GM10248 (cell line): Measurements from ENCODE around the gene KRT33B.
"Not testable (repeated sequence)": the region's sequence is repeated elsewhere in the genome, so short reads cannot be mapped to it uniquely, and the experiment has no call there.

Experiments
- CTCF ChIA-PET: fragments of 300-600 bp; sonication (Branson Sonifier 250); formaldehyde crosslinking; extraction: SDS; loops from one replicate; lab custom pipeline; 2021; ENCODE audit warnings: antibody characterized with exemption; lab: Yijun Ruan, JAX
- POLR2A ChIA-PET: fragments of 350-650 bp; sonication (Branson Sonifier 250); formaldehyde crosslinking; extraction: SDS; loops from one replicate; lab custom pipeline; 2020; ENCODE audit warnings: antibody characterized with exemption; lab: Yijun Ruan, JAX
- DNase-seq: peaks from one replicate; pipeline ENCODE4 v3.0.0; 2012; ENCODE audit errors: extremely low spot score
- TF ChIP-seq, protein P1 (sequence below): IDR thresholded peaks from 2 replicates; pipeline ENCODE4 v1.5.1; 2012; ENCODE audit warnings: mild to moderate bottlenecking, low read depth; ENCODE audit errors: extremely low read depth, missing control alignments, control extremely low read depth

KRT33B gene

DNA sequence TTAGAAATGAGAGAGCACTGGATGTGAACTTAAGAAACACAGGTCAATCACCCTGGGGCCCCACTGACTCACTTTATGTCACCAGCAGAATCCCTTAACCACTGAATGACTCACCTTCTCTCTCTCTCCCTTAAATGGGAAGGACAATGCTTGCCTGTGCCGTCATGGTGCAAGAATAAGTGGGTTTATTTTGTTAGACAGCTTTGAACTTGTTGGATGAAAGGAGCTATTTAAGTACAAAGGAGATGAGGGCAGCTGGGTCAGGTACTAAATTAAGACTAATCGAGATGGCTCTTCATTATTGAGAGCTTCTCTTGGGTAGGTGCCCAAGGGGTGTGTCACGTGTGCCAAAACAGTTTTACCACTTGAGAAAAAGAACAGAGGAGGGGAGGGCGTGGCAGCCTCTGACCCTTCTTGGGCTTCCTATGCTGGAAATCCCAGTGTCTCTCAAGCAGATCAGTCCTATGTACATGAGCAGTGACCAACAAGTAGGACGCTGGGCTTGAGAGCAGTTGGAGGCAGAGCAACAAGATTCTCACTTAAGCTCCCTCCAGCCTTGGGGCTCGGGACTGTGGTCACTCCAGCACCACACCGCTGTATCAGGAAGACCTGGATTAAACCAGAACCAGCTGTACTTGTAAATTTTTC lies 34.5 kb upstream of the KRT33B start:
- TF ChIP-seq, protein P1, sequence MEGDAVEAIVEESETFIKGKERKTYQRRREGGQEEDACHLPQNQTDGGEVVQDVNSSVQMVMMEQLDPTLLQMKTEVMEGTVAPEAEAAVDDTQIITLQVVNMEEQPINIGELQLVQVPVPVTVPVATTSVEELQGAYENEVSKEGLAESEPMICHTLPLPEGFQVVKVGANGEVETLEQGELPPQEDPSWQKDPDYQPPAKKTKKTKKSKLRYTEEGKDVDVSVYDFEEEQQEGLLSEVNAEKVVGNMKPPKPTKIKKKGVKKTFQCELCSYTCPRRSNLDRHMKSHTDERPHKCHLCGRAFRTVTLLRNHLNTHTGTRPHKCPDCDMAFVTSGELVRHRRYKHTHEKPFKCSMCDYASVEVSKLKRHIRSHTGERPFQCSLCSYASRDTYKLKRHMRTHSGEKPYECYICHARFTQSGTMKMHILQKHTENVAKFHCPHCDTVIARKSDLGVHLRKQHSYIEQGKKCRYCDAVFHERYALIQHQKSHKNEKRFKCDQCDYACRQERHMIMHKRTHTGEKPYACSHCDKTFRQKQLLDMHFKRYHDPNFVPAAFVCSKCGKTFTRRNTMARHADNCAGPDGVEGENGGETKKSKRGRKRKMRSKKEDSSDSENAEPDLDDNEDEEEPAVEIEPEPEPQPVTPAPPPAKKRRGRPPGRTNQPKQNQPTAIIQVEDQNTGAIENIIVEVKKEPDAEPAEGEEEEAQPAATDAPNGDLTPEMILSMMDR = no peak
- CTCF ChIA-PET = interaction anchor here (1.0 to 1.7 kb wide), 7 partner anchors 13 to 245 kb away, joined by 3 to 6 read pairs (median 3); no protein-coding TSS in a partner anchor
- no peak for DNase-seq
- POLR2A ChIA-PET = no interaction called here

DNA sequence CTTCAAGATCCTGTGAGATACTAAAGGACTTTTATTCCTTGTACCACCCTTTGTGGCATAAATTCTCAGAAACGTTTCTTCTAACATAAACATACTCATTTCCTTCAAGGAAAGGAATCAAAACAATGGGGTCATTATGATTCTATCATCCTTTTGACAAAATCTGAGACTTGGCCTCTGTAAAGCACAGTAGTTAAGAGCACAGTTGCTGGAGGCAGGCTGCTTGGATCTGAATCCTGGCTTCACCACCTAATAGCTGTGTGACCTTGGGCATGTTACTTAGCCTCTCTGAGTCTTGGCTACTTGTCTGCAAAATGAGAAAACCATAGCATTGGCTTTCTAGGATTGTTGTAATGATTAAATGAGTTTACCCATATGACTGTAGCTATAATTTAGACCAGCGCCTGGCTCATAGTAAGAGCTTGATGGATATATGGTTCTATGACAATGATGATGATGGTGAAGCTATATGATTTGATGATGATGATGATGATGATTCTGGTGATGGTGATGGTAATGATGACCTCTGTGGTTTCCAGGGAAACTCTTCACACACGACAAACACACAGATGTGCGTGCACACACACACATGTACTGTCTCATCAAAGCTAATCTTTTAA lies 33.9 kb upstream of the KRT33B start:
- TF ChIP-seq, protein P1 = no peak
- POLR2A ChIA-PET = no interaction called here
- CTCF ChIA-PET = interaction anchor here (1.1 to 1.6 kb wide), 5 partner anchors 12 to 245 kb away, joined by 3 to 6 read pairs (median 3); no protein-coding TSS in a partner anchor
- DNase-seq = no peak

DNA sequence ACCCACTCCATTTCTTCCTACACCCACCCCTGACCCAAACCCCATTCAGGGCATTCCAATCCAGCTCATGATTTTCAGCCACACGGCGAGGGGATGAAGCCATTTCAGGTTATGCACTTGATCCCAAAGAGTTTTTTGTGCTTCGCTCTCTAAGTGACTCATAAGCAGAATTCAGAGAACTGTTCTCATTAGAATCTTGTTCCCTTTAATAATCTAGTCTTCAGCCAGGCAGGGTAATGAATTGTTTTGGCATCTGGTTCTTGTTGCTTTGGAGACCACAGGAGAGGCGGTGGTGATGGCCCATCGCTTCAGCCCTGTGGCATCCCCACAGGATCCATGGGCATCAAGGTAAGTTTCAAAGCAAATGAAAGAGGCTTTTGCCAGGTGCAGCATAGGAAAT lies 32.5 kb upstream of the KRT33B start:
- TF ChIP-seq, protein P1 = no peak
- CTCF ChIA-PET = no interaction called here
- POLR2A ChIA-PET = no interaction called here
- no peak for DNase-seq

DNA sequence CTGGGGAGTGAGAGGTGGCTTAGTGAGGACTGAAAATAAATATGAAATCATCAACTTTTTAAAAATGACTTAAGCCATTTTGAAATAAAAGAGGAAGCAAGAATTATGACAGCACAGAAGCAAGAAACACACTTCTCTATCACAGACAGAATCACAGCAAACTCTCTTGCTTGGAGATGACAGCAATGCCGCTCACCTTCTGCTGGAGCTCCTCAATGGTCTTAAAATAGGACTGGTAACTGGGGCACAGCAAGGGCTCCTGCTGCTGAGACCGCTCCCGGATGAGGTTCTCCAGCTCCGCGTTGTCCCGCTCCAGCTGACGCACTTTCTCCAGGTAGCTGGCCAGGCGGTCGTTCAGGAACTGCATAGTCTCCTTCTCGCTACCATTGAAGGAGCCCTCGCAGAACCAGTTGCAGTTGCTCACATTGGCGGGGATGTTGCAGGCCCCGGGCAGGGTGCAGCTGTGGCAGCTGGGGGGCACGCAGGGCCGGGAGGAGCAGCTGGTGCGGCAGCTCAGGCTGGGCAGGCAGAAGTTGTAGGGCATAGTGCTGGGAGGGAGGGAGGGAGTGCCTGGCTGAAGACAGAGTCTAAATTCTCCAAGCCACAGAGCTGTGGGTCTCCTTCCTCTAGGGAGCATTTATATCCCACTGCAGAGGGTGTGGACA lies 27.5 kb upstream of the KRT33B start, which contains the start of gene KRT31:
KRT31 (minus strand) TSS at position 613 of the 665 bp plus-strand sequence; CDS start at position 544, 69 bp downstream.
- DNase-seq = no peak
- TF ChIP-seq, protein P1 = no peak
- CTCF ChIA-PET = no interaction called here
- POLR2A ChIA-PET = no interaction called here

DNA sequence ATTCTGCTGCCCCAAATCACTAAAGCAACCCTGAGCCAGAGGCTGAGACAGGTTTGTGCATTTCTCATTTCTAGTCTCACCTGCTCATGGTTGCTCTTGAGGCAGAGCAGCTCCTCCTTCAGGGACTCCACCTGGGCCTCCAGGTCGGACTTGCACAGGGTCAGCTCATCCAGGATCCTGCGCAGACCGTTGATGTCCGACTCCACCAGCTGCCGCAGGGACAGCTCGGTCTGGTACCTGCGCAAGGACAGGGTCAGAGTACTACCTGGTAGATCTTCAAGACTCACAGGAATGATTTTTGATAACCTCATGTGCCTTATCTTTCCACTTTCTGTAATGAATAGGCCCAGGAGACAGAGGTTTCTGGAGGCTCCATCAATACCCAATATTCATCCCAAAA lies 26.7 kb upstream of the KRT33B start:
- POLR2A ChIA-PET = no interaction called here
- CTCF ChIA-PET = interaction anchor here (1.0 kb wide), 1 partner anchor 8 kb away, joined by 3 read pairs; no protein-coding TSS in a partner anchor
- DNase-seq = no peak
- TF ChIP-seq, protein P1 = no peak

DNA sequence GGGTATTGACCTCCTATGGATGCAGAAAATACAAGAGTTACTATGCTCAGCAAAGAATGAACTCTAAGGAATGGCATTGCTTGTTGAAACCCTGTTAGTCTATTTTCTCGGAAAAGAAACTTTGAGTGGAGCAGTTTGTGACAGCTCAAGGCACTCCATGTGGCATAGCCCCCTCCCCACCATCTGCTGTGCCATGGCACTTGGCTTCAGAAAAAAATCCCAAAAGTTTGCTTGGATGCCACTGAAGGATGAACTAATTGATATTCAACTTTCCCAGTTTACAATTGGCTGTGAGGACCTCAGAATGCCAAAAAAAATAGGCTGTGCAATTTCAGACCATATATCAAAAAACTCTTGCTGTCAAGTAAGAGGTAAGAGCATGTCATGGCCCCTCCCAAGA lies 26.0 kb upstream of the KRT33B start:
- no peak for DNase-seq
- POLR2A ChIA-PET = no interaction called here
- TF ChIP-seq, protein P1 = no peak
- CTCF ChIA-PET = interaction anchor here (1.0 kb wide), 1 partner anchor 8 kb away, joined by 3 read pairs; no protein-coding TSS in a partner anchor

DNA sequence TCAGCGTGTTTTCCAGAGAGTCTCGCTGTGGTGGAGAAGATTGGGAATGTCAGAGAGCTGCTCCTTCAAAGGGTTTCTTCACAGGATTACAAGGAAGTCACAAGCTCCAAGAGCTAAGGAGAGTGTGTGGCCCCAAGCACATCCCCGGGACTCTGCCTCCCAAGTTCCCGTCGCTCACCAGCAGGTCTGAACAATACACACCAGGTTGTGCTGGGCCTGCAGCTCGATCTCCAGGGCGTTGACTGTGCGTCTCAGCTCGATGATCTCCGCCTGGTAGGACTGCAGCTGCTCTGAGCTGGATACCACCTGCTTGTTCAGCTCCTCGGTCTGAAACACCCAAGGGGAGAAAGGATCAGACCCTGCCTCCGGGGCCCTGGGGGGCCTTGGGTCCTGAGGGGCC lies 25.4 kb upstream of the KRT33B start:
- CTCF ChIA-PET, POLR2A ChIA-PET, DNase-seq: not testable (repeated sequence)
